IMR-90 (cell line): ENCODE data around the gene BRD1. TPM values are rescaled to one million over a fixed set of nuclear protein-coding genes. Genes with fewer than 3 reads are reported as not detected.

Experiments used
- ATAC-seq: fragments of 200-7000 bp; cut with Tn5 transposase; 2 replicates; pipeline ENCODE4 v1.9.1; 2020; ENCODE audit warnings: low read depth, mild to moderate bottlenecking, moderate library complexity
- BruUV-seq: library from RNA; stranded (reverse); fragments of 400-500 nt; replicated peaks from 2 replicates; lab custom pipeline; 2021; lab: Mats Ljungman, UMichigan
- CTCF ChIA-PET: fragments of 300-600 bp; formaldehyde crosslinking; extraction: SDS; loops from one replicate; lab custom pipeline; 2021; ENCODE audit warnings: antibody characterized with exemption; lab: Yijun Ruan, JAX
- POLR2A ChIA-PET: fragments of 300-600 bp; sonication (Branson Sonifier 250); formaldehyde crosslinking; loops from one replicate; lab custom pipeline; 2022; ENCODE audit warnings: antibody characterized with exemption; ENCODE audit not compliant: unreplicated experiment; lab: Charles Lee
- DNase-seq: peaks from one replicate; pipeline ENCODE4 v3.0.0; 2013
- H2AFZ ChIP-seq: replicated peaks from 2 replicates; pipeline ENCODE3; 2013; ENCODE audit warnings: low read length, mild to moderate bottlenecking; ENCODE audit not compliant: poor library complexity
- H2AK5ac ChIP-seq: 2 replicates; pipeline ENCODE4 v1.6.1; 2013; ENCODE audit warnings: low read depth, low read length, inconsistent platforms
- H2AK9ac ChIP-seq: replicated peaks from 2 replicates; pipeline ENCODE3; 2013; ENCODE audit warnings: mild to moderate bottlenecking, low read depth, low read length, moderate library complexity; ENCODE audit not compliant: poor library complexity
- H2BK120ac ChIP-seq: 2 replicates; pipeline ENCODE4 v1.6.1; 2013; ENCODE audit warnings: low read depth, low read length, inconsistent platforms
- H2BK15ac ChIP-seq: 3 replicates; pipeline ENCODE4 v1.6.1; 2013; ENCODE audit warnings: low read depth, low read length, inconsistent platforms
- H2BK20ac ChIP-seq: 2 replicates; pipeline ENCODE4 v1.6.1; 2013; ENCODE audit warnings: low read depth, mild to moderate bottlenecking, inconsistent platforms, low read length, moderate library complexity
- H2BK5ac ChIP-seq: 2 replicates; pipeline ENCODE4 v1.6.1; 2013; ENCODE audit warnings: mild to moderate bottlenecking, low read depth, low read length, inconsistent platforms; ENCODE audit not compliant: poor library complexity, severe bottlenecking
- H3K14ac ChIP-seq: replicated peaks from 2 replicates; pipeline ENCODE4 v1.6.1; 2013; ENCODE audit warnings: low read depth, low read length, inconsistent platforms
- H3K18ac ChIP-seq: 2 replicates; pipeline ENCODE4 v1.6.1; 2013; ENCODE audit warnings: low read depth, low read length, control low read depth
- H3K23ac ChIP-seq: 2 replicates; pipeline ENCODE4 v1.6.1; 2013; ENCODE audit warnings: low read depth, low read length, inconsistent platforms
- H3K27ac ChIP-seq: 2 replicates; pipeline ENCODE4 v1.5.1; 2013; ENCODE audit warnings: mild to moderate bottlenecking, control low read depth, low read length; ENCODE audit not compliant: insufficient read depth
- H3K27me3 ChIP-seq: 2 replicates; pipeline ENCODE4 v1.6.1; 2013; ENCODE audit warnings: low read length; ENCODE audit not compliant: control insufficient read depth, insufficient read depth
- H3K36me3 ChIP-seq: 2 replicates; pipeline ENCODE4 v1.6.1; 2013; ENCODE audit warnings: low read length, mixed read lengths; ENCODE audit not compliant: control insufficient read depth, insufficient read depth
- H3K4ac ChIP-seq: 2 replicates; pipeline ENCODE4 v1.6.1; 2013; ENCODE audit warnings: low read depth, low read length, inconsistent platforms
- H3K4me1 ChIP-seq: 2 replicates; pipeline ENCODE4 v1.6.1; 2013; ENCODE audit warnings: low read length, mixed read lengths; ENCODE audit not compliant: control insufficient read depth, insufficient read depth
- H3K4me2 ChIP-seq: 2 replicates; pipeline ENCODE4 v1.6.1; 2013; ENCODE audit warnings: low read depth, mild to moderate bottlenecking, control low read depth, low read length, moderate library complexity
- H3K4me3 ChIP-seq: 2 replicates; pipeline ENCODE4 v1.5.1; 2013; ENCODE audit warnings: low read depth, mild to moderate bottlenecking, control low read depth, low read length, moderate library complexity; ENCODE audit not compliant: insufficient read depth
- H3K56ac ChIP-seq: 2 replicates; pipeline ENCODE4 v1.6.1; 2013; ENCODE audit warnings: low read length, inconsistent platforms; ENCODE audit not compliant: insufficient read depth; ENCODE audit errors: extremely low read depth
- H3K79me1 ChIP-seq, 2 experiments: 2 replicates each; pipeline ENCODE4 v1.6.1; 2013; ENCODE audit warnings: low read length in 2 of 2, inconsistent platforms in 1 of 2, low read depth in 1 of 2
- H3K9ac ChIP-seq: 2 replicates; pipeline ENCODE4 v1.6.1; 2013; ENCODE audit warnings: low read depth, low read length, control low read depth
- H3K9me1 ChIP-seq: 2 replicates; pipeline ENCODE4 v1.6.1; 2013; ENCODE audit warnings: low read length, inconsistent platforms; ENCODE audit not compliant: insufficient read depth
- H3K9me3 ChIP-seq: 2 replicates; pipeline ENCODE4 v1.6.1; 2013; ENCODE audit warnings: low read length; ENCODE audit not compliant: control insufficient read depth, insufficient read depth
- H4K20me1 ChIP-seq: 2 replicates; pipeline ENCODE4 v1.6.1; 2013; ENCODE audit warnings: low read length, inconsistent platforms; ENCODE audit not compliant: insufficient read depth
- H4K5ac ChIP-seq: 2 replicates; pipeline ENCODE4 v1.6.1; 2013; ENCODE audit warnings: mild to moderate bottlenecking, low read depth, low read length, control low read depth
- H4K8ac ChIP-seq, 2 experiments: 2 replicates each; pipeline ENCODE4 v1.6.1; 2013; ENCODE audit warnings: low read depth in 2 of 2, low read length in 2 of 2, control low read depth in 1 of 2, inconsistent platforms in 1 of 2
- H4K91ac ChIP-seq: 2 replicates; pipeline ENCODE4 v1.6.1; 2013; ENCODE audit warnings: low read depth, low read length, inconsistent platforms; ENCODE audit not compliant: insufficient read depth
- BHLHE40 ChIP-seq: fragments of 150-350 bp; IDR thresholded peaks from 2 replicates; pipeline ENCODE4 v1.6.1; 2016; ENCODE audit warnings: mild to moderate bottlenecking, low read depth, low read length
- CEBPB ChIP-seq: IDR thresholded peaks from 2 replicates; pipeline ENCODE4 v1.6.1; 2012; ENCODE audit warnings: low read depth, low read length, improper control_type of control experiment
- CHD1 ChIP-seq: IDR thresholded peaks from 2 replicates; pipeline ENCODE4 v1.6.1; 2012; ENCODE audit warnings: low read depth, low read length, improper control_type of control experiment
- FOS ChIP-seq: fragments of 150-350 bp; IDR thresholded peaks from 2 replicates; pipeline ENCODE4 v1.6.1; 2016; ENCODE audit warnings: low read depth, low read length
- MAFK ChIP-seq: IDR thresholded peaks from 2 replicates; pipeline ENCODE4 v1.6.1; 2012; ENCODE audit warnings: low read depth, low read length, improper control_type of control experiment
- MAZ ChIP-seq: IDR thresholded peaks from 2 replicates; pipeline ENCODE4 v1.6.1; 2012; ENCODE audit warnings: low read depth, mild to moderate bottlenecking, low read length, improper control_type of control experiment, moderate library complexity, borderline replicate concordance
- MXI1 ChIP-seq: IDR thresholded peaks from 2 replicates; pipeline ENCODE4 v1.6.1; 2012; ENCODE audit warnings: low read depth, mild to moderate bottlenecking, low read length, moderate library complexity, borderline replicate concordance
- NFE2L2 ChIP-seq: fragments of 150-350 bp; IDR thresholded peaks from 2 replicates; pipeline ENCODE4 v1.6.1; 2016; ENCODE audit warnings: low read depth, mild to moderate bottlenecking, low read length
- POLR2A ChIP-seq: IDR thresholded peaks from 2 replicates; pipeline ENCODE4 v1.6.1; 2012; ENCODE audit warnings: mild to moderate bottlenecking, low read depth, low read length
- RAD21 ChIP-seq: IDR thresholded peaks from 2 replicates; pipeline ENCODE4 v1.6.1; 2012; ENCODE audit warnings: low read length, improper control_type of control experiment
- RCOR1 ChIP-seq: IDR thresholded peaks from 2 replicates; pipeline ENCODE4 v1.6.1; 2012; ENCODE audit warnings: mild to moderate bottlenecking, low read length, improper control_type of control experiment; ENCODE audit not compliant: insufficient replicate concordance
- RFX5 ChIP-seq: IDR thresholded peaks from 2 replicates; pipeline ENCODE4 v1.8.0; 2012; ENCODE audit warnings: low read depth, mild to moderate bottlenecking, low read length, moderate library complexity
- WGBS, 2 experiments: methylation state at CpG; one replicate each; pipeline versions ENCODE4 v1.1.5 to v1.1.7; 2013; ENCODE audit warnings: missing lambda C conversion rate in 2 of 2; ENCODE audit not compliant: insufficient read length in 1 of 2; ENCODE audit errors: extremely low coverage in 2 of 2; 5-methylcytosine and 5-hydroxymethylcytosine counted together
- dilution Hi-C: fragments of 300-500 bp; cut with HindIII; formaldehyde crosslinking; loops from one replicate; pipeline ENCODE4 v1.14.3; 2018; ENCODE audit warnings: low sequenced_read_pairs; ENCODE audit not compliant: unreplicated experiment
- in situ Hi-C: fragments of 300-500 bp; cut with MboI; formaldehyde crosslinking; loops from 3 replicates; pipeline ENCODE4 v1.14.3; 2019; ENCODE audit warnings: low sequenced_read_pairs, inconsistent platforms, mixed read lengths
- intact Hi-C: fragments of 100-400 bp; cut with micrococcal nuclease; formaldehyde crosslinking; loops from 2 replicates; pipeline ENCODE4 v1.10.0; 2022
- polyA plus RNA-seq, 3 experiments: library from polyadenylated mRNA; depleted of rRNA; stranded (reverse); fragments of >200 nt; gene quantifications; 2 replicates each; pipeline ENCODE4 v1.2.3, GENCODE V29; 2012; ENCODE audit warnings: low replicate concordance in 1 of 3
- total RNA-seq: library from RNA; depleted of rRNA; stranded (reverse); fragments of >200 nt; gene quantifications from 2 replicates; pipeline ENCODE4 v1.2.3, GENCODE V29; 2012
- TF ChIP-seq, protein P1 (sequence below): fragments of 150-350 bp; IDR thresholded peaks from 2 replicates; pipeline ENCODE4 v1.6.1; 2016; ENCODE audit warnings: low read depth, mild to moderate bottlenecking, low read length, moderate library complexity, borderline replicate concordance
- TF ChIP-seq, protein P2 (sequence below): fragments of 150-350 bp; IDR thresholded peaks from 2 replicates; pipeline ENCODE4 v1.6.1; 2017; ENCODE audit warnings: mild to moderate bottlenecking, antibody characterized with exemption, low read length, low read depth
- TF ChIP-seq, protein P3 (sequence below): conservative IDR thresholded peaks from 2 replicates; pipeline ENCODE4 v1.5.1; 2012; ENCODE audit warnings: mild to moderate bottlenecking, low read depth, low read length, improper control_type of control experiment

Gene BRD1
- total and polyA plus RNA-seq, 2 of the 4 experiments (the other 2 are of a cell fraction), result 10.0 to 10.6 TPM

DNA sequence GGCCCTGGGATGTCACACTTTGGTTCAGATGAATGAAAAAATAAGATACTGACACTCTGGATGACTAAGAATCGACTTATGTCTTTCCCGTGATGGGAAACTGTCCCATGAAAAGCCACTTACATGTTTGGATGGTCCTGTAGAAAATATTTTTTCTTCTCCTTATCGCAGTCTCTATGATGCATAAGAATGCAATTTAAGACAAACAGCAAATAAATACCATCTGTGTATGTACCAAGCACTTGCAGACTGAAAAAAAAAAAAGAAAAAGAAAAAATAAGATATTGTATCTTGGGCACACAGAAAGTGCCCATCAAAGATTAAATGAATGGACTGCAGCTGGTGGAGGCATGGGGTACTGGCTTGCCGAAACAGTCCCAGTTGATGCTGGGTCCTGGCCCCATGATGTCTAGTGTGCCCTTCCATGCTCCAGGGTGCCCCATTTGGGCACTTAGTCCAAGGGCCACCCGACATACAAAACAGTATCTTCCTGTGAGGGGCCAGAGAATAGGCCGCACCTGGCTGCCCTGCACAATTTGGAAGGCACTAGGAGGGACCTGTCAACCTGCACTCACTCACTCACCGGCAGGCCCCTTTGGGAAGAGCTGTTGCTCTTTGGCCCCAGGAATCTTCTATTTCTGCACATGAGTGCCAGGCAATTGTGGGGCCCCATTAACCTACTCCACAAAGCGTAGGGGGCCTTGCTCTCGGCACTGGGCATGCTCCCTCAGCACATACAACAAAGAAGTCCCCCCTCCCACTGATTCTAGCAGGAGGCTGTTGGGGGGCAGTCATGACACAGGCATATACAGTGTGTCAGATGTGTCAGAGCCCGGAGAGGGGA, 23.5 kb upstream of the BRD1 start:
- Histone ChIP-seq H3K4me3 (no peak overlapping the region), H3K14ac (no peak overlapping the region), H2AFZ (no peak overlapping the region), H2AK5ac (no peak overlapping the region), H3K36me3 (no peaks in the 10 kb centered on the region; the same call in 1 of the 2 replicates), H3K9me3 (no peaks in the 10 kb centered on the region), H3K27me3 (peaks cover 44% of the 10 kb centered on the region), H4K20me1 (peaks cover 20% of the 10 kb centered on the region), H3K4me2 (no peak overlapping the region), H3K23ac (no peak overlapping the region), H4K8ac (no peak overlapping the region), H3K27ac (no peak overlapping the region), H3K4ac (no peak overlapping the region), H4K5ac (no peak overlapping the region), H3K9me1 (no peaks in the 10 kb centered on the region), H3K9ac (no peak overlapping the region), H2BK120ac (no peak overlapping the region), H3K56ac (no peak overlapping the region), H2BK15ac (no peak overlapping the region), H2AK9ac (no peak overlapping the region), H3K18ac (no peak overlapping the region), H3K4me1 (peaks cover 6% of the 10 kb centered on the region), H2BK5ac (no peak overlapping the region), H2BK20ac (no peak overlapping the region), H3K79me1 (peaks cover 8 to 18% of the 10 kb centered on the region in 2 experiments; a peak in 3 of 4 replicates), H4K91ac (no peak overlapping the region)
- ChIA-PET POLR2A (no interaction called here), CTCF (no interaction called here)
- intact Hi-C loops, result no loop called here
- dilution Hi-C loops, result no loop called here
- in situ Hi-C loops, result no loop called here
- DNase-seq, result no peak
- ATAC-seq, result no peak
- no TSS peak for BruUV-seq
- WGBS, 2 experiments, result 63% methylated on average over 4 of the region's 10 CpGs; no CpG with 5 or more reads in 1 of the 2 experiments
- TF ChIP-seq MAZ (no peak), NFE2L2 (no peak), CHD1 (no peak), RAD21 (no peak), RFX5 (no peak), MAFK (no peak), FOS (no peak), BHLHE40 (no peak), RCOR1 (no peak), POLR2A (no peak), CEBPB (no peak), MXI1 (no peak)
- TF ChIP-seq, protein P1, sequence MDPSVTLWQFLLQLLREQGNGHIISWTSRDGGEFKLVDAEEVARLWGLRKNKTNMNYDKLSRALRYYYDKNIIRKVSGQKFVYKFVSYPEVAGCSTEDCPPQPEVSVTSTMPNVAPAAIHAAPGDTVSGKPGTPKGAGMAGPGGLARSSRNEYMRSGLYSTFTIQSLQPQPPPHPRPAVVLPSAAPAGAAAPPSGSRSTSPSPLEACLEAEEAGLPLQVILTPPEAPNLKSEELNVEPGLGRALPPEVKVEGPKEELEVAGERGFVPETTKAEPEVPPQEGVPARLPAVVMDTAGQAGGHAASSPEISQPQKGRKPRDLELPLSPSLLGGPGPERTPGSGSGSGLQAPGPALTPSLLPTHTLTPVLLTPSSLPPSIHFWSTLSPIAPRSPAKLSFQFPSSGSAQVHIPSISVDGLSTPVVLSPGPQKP, result no peak
- TF ChIP-seq, protein P2, sequence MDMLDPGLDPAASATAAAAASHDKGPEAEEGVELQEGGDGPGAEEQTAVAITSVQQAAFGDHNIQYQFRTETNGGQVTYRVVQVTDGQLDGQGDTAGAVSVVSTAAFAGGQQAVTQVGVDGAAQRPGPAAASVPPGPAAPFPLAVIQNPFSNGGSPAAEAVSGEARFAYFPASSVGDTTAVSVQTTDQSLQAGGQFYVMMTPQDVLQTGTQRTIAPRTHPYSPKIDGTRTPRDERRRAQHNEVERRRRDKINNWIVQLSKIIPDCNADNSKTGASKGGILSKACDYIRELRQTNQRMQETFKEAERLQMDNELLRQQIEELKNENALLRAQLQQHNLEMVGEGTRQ, result no peak
- TF ChIP-seq, protein P3, sequence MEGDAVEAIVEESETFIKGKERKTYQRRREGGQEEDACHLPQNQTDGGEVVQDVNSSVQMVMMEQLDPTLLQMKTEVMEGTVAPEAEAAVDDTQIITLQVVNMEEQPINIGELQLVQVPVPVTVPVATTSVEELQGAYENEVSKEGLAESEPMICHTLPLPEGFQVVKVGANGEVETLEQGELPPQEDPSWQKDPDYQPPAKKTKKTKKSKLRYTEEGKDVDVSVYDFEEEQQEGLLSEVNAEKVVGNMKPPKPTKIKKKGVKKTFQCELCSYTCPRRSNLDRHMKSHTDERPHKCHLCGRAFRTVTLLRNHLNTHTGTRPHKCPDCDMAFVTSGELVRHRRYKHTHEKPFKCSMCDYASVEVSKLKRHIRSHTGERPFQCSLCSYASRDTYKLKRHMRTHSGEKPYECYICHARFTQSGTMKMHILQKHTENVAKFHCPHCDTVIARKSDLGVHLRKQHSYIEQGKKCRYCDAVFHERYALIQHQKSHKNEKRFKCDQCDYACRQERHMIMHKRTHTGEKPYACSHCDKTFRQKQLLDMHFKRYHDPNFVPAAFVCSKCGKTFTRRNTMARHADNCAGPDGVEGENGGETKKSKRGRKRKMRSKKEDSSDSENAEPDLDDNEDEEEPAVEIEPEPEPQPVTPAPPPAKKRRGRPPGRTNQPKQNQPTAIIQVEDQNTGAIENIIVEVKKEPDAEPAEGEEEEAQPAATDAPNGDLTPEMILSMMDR, result no peak
